MCF 10A (cell line): ENCODE measurements around the gene PHF21A. TPM values are rescaled to one million over a fixed set of nuclear protein-coding genes. Genes with fewer than 3 reads are reported as not detected.

ENCODE experiments used
- BruUV-seq: library from RNA; stranded (reverse); fragments of 400-500 nt; replicated peaks from 2 replicates; lab custom pipeline; 2021; lab: Mats Ljungman, UMichigan
- CTCF ChIA-PET: fragments of 300-600 bp; sonication (Branson Sonifier 250); formaldehyde crosslinking; extraction: SDS; loops from one replicate; lab custom pipeline; 2021; ENCODE audit warnings: antibody characterized with exemption, inconsistent platforms; lab: Yijun Ruan, JAX
- POLR2A ChIA-PET: fragments of 300-600, 350-650 bp; sonication (Branson Sonifier 250); formaldehyde crosslinking; extraction: SDS; loops from one replicate; lab custom pipeline; 2020; ENCODE audit warnings: antibody characterized with exemption, inconsistent platforms; lab: Yijun Ruan, JAX
- DNase-seq: peaks from one replicate; pipeline ENCODE4 v3.0.0-alpha.2; 2018; ENCODE audit not compliant: unreplicated experiment
- H3K27ac Mint-ChIP-seq: one replicate; pipeline ENCODE4 v1.8.0; 2022; ENCODE audit warnings: mild to moderate bottlenecking, low read depth, mixed read lengths; ENCODE audit not compliant: unreplicated experiment
- H3K27me3 Mint-ChIP-seq: one replicate; pipeline ENCODE4 v1.8.0; 2022; ENCODE audit warnings: mixed read lengths; ENCODE audit not compliant: insufficient read depth, unreplicated experiment
- H3K36me3 Mint-ChIP-seq: one replicate; pipeline ENCODE4 v1.8.0; 2022; ENCODE audit warnings: mild to moderate bottlenecking, moderate library complexity, mixed read lengths; ENCODE audit not compliant: insufficient read depth, unreplicated experiment
- H3K4me1 Mint-ChIP-seq: one replicate; pipeline ENCODE4 v1.8.0; 2022; ENCODE audit warnings: mixed read lengths; ENCODE audit not compliant: insufficient read depth, unreplicated experiment
- H3K4me3 Mint-ChIP-seq: one replicate; pipeline ENCODE4 v1.8.0; 2022; ENCODE audit warnings: mild to moderate bottlenecking, moderate library complexity, mixed read lengths; ENCODE audit not compliant: unreplicated experiment
- H3K9me3 Mint-ChIP-seq: one replicate; pipeline ENCODE4 v1.8.0; 2022; ENCODE audit warnings: mixed read lengths; ENCODE audit not compliant: unreplicated experiment
- CTCF ChIP-seq: fragments of 200-600 bp; IDR thresholded peaks from one replicate; pipeline ENCODE4 v1.8.0; 2022; ENCODE audit warnings: antibody characterized with exemption, mild to moderate bottlenecking; ENCODE audit not compliant: unreplicated experiment
- intact Hi-C: fragments of 100-400 bp; cut with micrococcal nuclease; formaldehyde crosslinking; loops from 2 replicates; pipeline ENCODE4 v1.14.1; 2022
- total RNA-seq: library from RNA; stranded (reverse); gene quantifications from 2 replicates; pipeline ENCODE4 v1.2.3, GENCODE V29; 2022

Gene PHF21A
- total RNA-seq, 1 experiment from 2014 or later, result 37.6 TPM

- intact Hi-C loops, result no loop called here
- H3K27ac Mint-ChIP-seq, result no peak overlapping the region
- no peaks in the 10 kb centered on the region for H3K9me3 Mint-ChIP-seq
- BruUV-seq, result no TSS peak
- no peaks in the 10 kb centered on the region for H3K4me1 Mint-ChIP-seq
- TF ChIP-seq CTCF, result no peak
- H3K36me3 Mint-ChIP-seq, result peaks cover 14% of the 10 kb centered on the region
- POLR2A ChIA-PET, result interaction anchor here (0.6 kb wide), 1 partner anchor 183 kb away, joined by 4 read pairs; no protein-coding TSS in a partner anchor
- no peaks in the 10 kb centered on the region for H3K27me3 Mint-ChIP-seq
- H3K4me3 Mint-ChIP-seq, result no peak overlapping the region
- DNase-seq, result no peak
- CTCF ChIA-PET, result interaction anchor here (0.6 to 1.4 kb wide), 3 partner anchors 12 to 63 kb away, joined by 3 to 4 read pairs (median 3); no protein-coding TSS in a partner anchor
Measured at GRCh38 chr11:46026606-46027293, 94.5 kb downstream of the PHF21A start.

GRCh38 chr11:46020084-46020599 is 101.1 kb downstream of the PHF21A start:
- no peak overlapping the region for H3K4me3 Mint-ChIP-seq
- TF ChIP-seq CTCF, result no peak
- no peaks in the 10 kb centered on the region for H3K4me1 Mint-ChIP-seq
- DNase-seq, result no peak
- H3K27me3 Mint-ChIP-seq, result no peaks in the 10 kb centered on the region
- no TSS peak for BruUV-seq
- POLR2A ChIA-PET, result no interaction called here
- intact Hi-C loops, result no loop called here
- peaks cover 20% of the 10 kb centered on the region for H3K36me3 Mint-ChIP-seq
- no peak overlapping the region for H3K27ac Mint-ChIP-seq
- CTCF ChIA-PET, result interaction anchor here (0.9 kb wide), 1 partner anchor 13 kb away, joined by 5 read pairs; no protein-coding TSS in a partner anchor
- H3K9me3 Mint-ChIP-seq, result no peaks in the 10 kb centered on the region

GRCh38 chr11:46018651-46019050 is 102.6 kb downstream of the PHF21A start:
- no peak overlapping the region for H3K27ac Mint-ChIP-seq
- peaks cover 13% of the 10 kb centered on the region for H3K36me3 Mint-ChIP-seq
- no peak for TF ChIP-seq CTCF
- H3K9me3 Mint-ChIP-seq, result no peaks in the 10 kb centered on the region
- no peaks in the 10 kb centered on the region for H3K4me1 Mint-ChIP-seq
- no peak overlapping the region for H3K4me3 Mint-ChIP-seq
- intact Hi-C loops, result no loop called here
- H3K27me3 Mint-ChIP-seq, result no peaks in the 10 kb centered on the region
- BruUV-seq, result no TSS peak
- POLR2A ChIA-PET, result interaction anchor here (1.2 kb wide), 2 partner anchors 10 to 12 kb away, joined by 4 to 5 read pairs; no protein-coding TSS in a partner anchor
- no peak for DNase-seq
- CTCF ChIA-PET, result interaction anchor here (1.0 to 1.4 kb wide), 2 partner anchors 12 to 53 kb away, joined by 3 read pairs; no protein-coding TSS in a partner anchor

- no peak overlapping the region for H3K27ac Mint-ChIP-seq
- no peaks in the 10 kb centered on the region for H3K9me3 Mint-ChIP-seq
- intact Hi-C loops, result no loop called here
- CTCF ChIA-PET, result interaction anchor here (0.9 to 1.2 kb wide), 2 partner anchors 11 to 52 kb away, joined by 3 read pairs; no protein-coding TSS in a partner anchor
- DNase-seq, result no peak
- H3K4me1 Mint-ChIP-seq, result no peaks in the 10 kb centered on the region
- POLR2A ChIA-PET, result no interaction called here
- BruUV-seq, result no TSS peak
- TF ChIP-seq CTCF, result no peak
- H3K36me3 Mint-ChIP-seq, result peaks cover 13% of the 10 kb centered on the region
- H3K4me3 Mint-ChIP-seq, result no peak overlapping the region
- H3K27me3 Mint-ChIP-seq, result no peaks in the 10 kb centered on the region
Measured at GRCh38 chr11:46017341-46017740, 103.9 kb downstream of the PHF21A start.
